OCI-LY1 (cell line): ENCODE measurements around the gene CUX1.

Experiments used
- CTCF ChIP-seq: fragments of 200-600 bp; sonication (generic), shearing (Covaris generic); IDR thresholded peaks from 2 replicates; pipeline ENCODE4 v1.5.1; 2017; ENCODE audit warnings: mild to moderate bottlenecking, antibody characterized with exemption, low read length, moderate library complexity, mixed read lengths
- EZH2 ChIP-seq: fragments of 200-600 bp; sonication (generic), shearing (Covaris generic); IDR thresholded peaks from 2 replicates; pipeline ENCODE4 v1.8.0; 2017; ENCODE audit warnings: borderline replicate concordance, mixed run types, mild to moderate bottlenecking, antibody characterized with exemption, low read length, moderate library complexity, mixed read lengths

- no peak for TF ChIP-seq EZH2
- TF ChIP-seq CTCF = no peak
Measured at GRCh38 chr7:101932083-101932482, 114.7 kb downstream of the CUX1 start.
